Large intestine (tissue), 3 donors: Measurements from ENCODE around the gene CD58. TPM values are rescaled to one million over a fixed set of nuclear protein-coding genes. Genes with fewer than 3 reads are reported as not detected.
A peak's percentile ranks its signal among the peaks of the same experiment; 100 is the strongest.

Source experiments
- DNase-seq, 2 donors: peaks; one replicate each; pipeline versions ENCODE4 v3.0.0 to v3.0.0-alpha.2; 2013
- H3K27ac ChIP-seq: one replicate; pipeline ENCODE4 v1.5.1; 2013; ENCODE audit warnings: low read length
- H3K27me3 ChIP-seq: 2 replicates; pipeline ENCODE4 v1.6.1; 2013; ENCODE audit warnings: low read length; ENCODE audit not compliant: control insufficient read depth, insufficient read depth
- H3K36me3 ChIP-seq: 2 replicates; pipeline ENCODE4 v1.6.1; 2013; ENCODE audit warnings: low read length; ENCODE audit not compliant: control insufficient read depth, insufficient read depth
- H3K4me1 ChIP-seq: one replicate; pipeline ENCODE4 v1.6.1; 2013; ENCODE audit warnings: low read length; ENCODE audit not compliant: control insufficient read depth, insufficient read depth
- H3K4me3 ChIP-seq: one replicate; pipeline ENCODE4 v1.5.1; 2013; ENCODE audit warnings: low read length
- H3K9me3 ChIP-seq: one replicate; pipeline ENCODE4 v1.6.1; 2013; ENCODE audit warnings: mild to moderate bottlenecking, low read depth, low read length, moderate library complexity; ENCODE audit not compliant: control insufficient read depth
- WGBS: methylation state at CpG from one replicate; pipeline ENCODE4 v1.1.5; 2013; ENCODE audit warnings: low lambda C conversion rate; ENCODE audit not compliant: insufficient coverage; 5-methylcytosine and 5-hydroxymethylcytosine counted together
- polyA plus RNA-seq: library from polyadenylated mRNA; unstranded; fragments of 120-200 nt; gene quantifications from one replicate; pipeline ENCODE4 v1.2.1, GENCODE V29; 2013

The CD58 gene
- polyA plus RNA-seq, 1 donor, result 28.6 TPM

- H3K4me1 ChIP-seq, result peaks cover 37% of the 10 kb centered on the region
- H3K36me3 ChIP-seq, result no peaks in the 10 kb centered on the region
- H3K27ac ChIP-seq, result peak overlapping the region; percentile 79
- no peak overlapping the region for H3K4me3 ChIP-seq
- peaks cover 3% of the 10 kb centered on the region for H3K9me3 ChIP-seq
- DNase-seq, result peak; percentile 86 to 94
- no CpG with 5 or more reads among the region's 3 CpGs for WGBS
- H3K27me3 ChIP-seq, result no peaks in the 10 kb centered on the region
Observed at GRCh38 chr1:116508984-116509980, 61.5 kb downstream of the CD58 start.

- Histone ChIP-seq H3K4me1 (peaks cover 40% of the 10 kb centered on the region), H3K4me3 (no peak overlapping the region), H3K36me3 (no peaks in the 10 kb centered on the region), H3K9me3 (peaks cover 3% of the 10 kb centered on the region), H3K27me3 (no peaks in the 10 kb centered on the region), H3K27ac (peak overlapping the region; percentile 79)
- peak in 1 of 2 donors; percentile 24 for DNase-seq
- WGBS, result no CpG with 5 or more reads among the region's 4 CpGs
Observed at GRCh38 chr1:116508085-116508983, 62.5 kb downstream of the CD58 start.

- Histone ChIP-seq H3K27me3 (no peaks in the 10 kb centered on the region), H3K36me3 (no peaks in the 10 kb centered on the region), H3K4me3 (no peak overlapping the region), H3K4me1 (peaks cover 40% of the 10 kb centered on the region), H3K27ac (no peak overlapping the region), H3K9me3 (peaks cover 3% of the 10 kb centered on the region)
- no peak for DNase-seq
- 85% methylated on average over 2 of the region's 2 CpGs for WGBS
Observed at GRCh38 chr1:116507631-116508030, 63.2 kb downstream of the CD58 start.

- H3K4me1 ChIP-seq, result peaks cover 40% of the 10 kb centered on the region
- peak overlapping the region; percentile 35 for H3K27ac ChIP-seq
- H3K27me3 ChIP-seq, result no peaks in the 10 kb centered on the region
- DNase-seq, result peak in 1 of 2 donors; percentile 48
- WGBS, result 100% methylated on average over 1 of the region's 7 CpGs
- no peak overlapping the region for H3K4me3 ChIP-seq
- no peaks in the 10 kb centered on the region for H3K36me3 ChIP-seq
- no peaks in the 10 kb centered on the region for H3K9me3 ChIP-seq
Observed at GRCh38 chr1:116506132-116507004, 64.5 kb downstream of the CD58 start.

- DNase-seq, result peak; percentile 65 to 77
- Histone ChIP-seq H3K9me3 (no peaks in the 10 kb centered on the region), H3K27me3 (no peaks in the 10 kb centered on the region), H3K36me3 (no peaks in the 10 kb centered on the region), H3K4me1 (peaks cover 38% of the 10 kb centered on the region), H3K4me3 (no peak overlapping the region), H3K27ac (peak overlapping the region; percentile 41)
- no CpG with 5 or more reads among the region's 8 CpGs for WGBS
Observed at GRCh38 chr1:116504308-116505156, 66.3 kb downstream of the CD58 start.

GRCh38 chr1:116503546-116504307 is 67.1 kb downstream of the CD58 start:
- Histone ChIP-seq H3K27ac (peak overlapping the region; percentile 41), H3K36me3 (no peaks in the 10 kb centered on the region), H3K4me1 (peaks cover 34% of the 10 kb centered on the region), H3K9me3 (no peaks in the 10 kb centered on the region), H3K27me3 (no peaks in the 10 kb centered on the region), H3K4me3 (no peak overlapping the region)
- peak; percentile 55 to 56 for DNase-seq
- no CpG with 5 or more reads among the region's 7 CpGs for WGBS

- no CpG with 5 or more reads among the region's 5 CpGs for WGBS
- no peak overlapping the region for H3K27ac ChIP-seq
Observed at GRCh38 chr1:116502671-116503314, 68.0 kb downstream of the CD58 start.

GRCh38 chr1:116501870-116502244 is 69.0 kb downstream of the CD58 start:
- no peaks in the 10 kb centered on the region for H3K27me3 ChIP-seq
- no peaks in the 10 kb centered on the region for H3K36me3 ChIP-seq
- H3K27ac ChIP-seq, result no peak overlapping the region
- no peak overlapping the region for H3K4me3 ChIP-seq
- WGBS, result no CpG with 5 or more reads among the region's 2 CpGs
- no peak for DNase-seq
- H3K4me1 ChIP-seq, result peaks cover 37% of the 10 kb centered on the region
- H3K9me3 ChIP-seq, result no peaks in the 10 kb centered on the region

More at GRCh38 chr1:116502671-116503314, 68.0 kb downstream of the CD58 start:
- H3K4me1 ChIP-seq, result peaks cover 30% of the 10 kb centered on the region
- no peak for DNase-seq
- no peak overlapping the region for H3K4me3 ChIP-seq
- H3K36me3 ChIP-seq, result no peaks in the 10 kb centered on the region
- H3K27me3 ChIP-seq, result no peaks in the 10 kb centered on the region
- no peaks in the 10 kb centered on the region for H3K9me3 ChIP-seq
